Measurements from ENCODE around the gene BCL2L11.

- TF ChIP-seq GATA2 (IDR thresholded peaks at IDR 0.05; ENCODE audit: low read depth, low read length) (no peak), GATA3 (IDR thresholded peaks at IDR 0.05; ENCODE audit: low read depth, low read length) (no peak)
These were observed 5.9 kb downstream of the BCL2L11 start for GRCh38 chr2:111126581-111126980.
